IMR-90 (cell line): Measurements from ENCODE around the gene COL4A1. TPM values are rescaled to one million over a fixed set of nuclear protein-coding genes. Genes with fewer than 3 reads are reported as not detected.

Experiments used
- ATAC-seq: fragments of 200-7000 bp; cut with Tn5 transposase; 2 replicates; pipeline ENCODE4 v1.9.1; 2020; ENCODE audit warnings: low read depth, mild to moderate bottlenecking, moderate library complexity
- BruUV-seq: library from RNA; stranded (reverse); fragments of 400-500 nt; replicated peaks from 2 replicates; lab custom pipeline; 2021; lab: Mats Ljungman, UMichigan
- CTCF ChIA-PET: fragments of 300-600 bp; formaldehyde crosslinking; extraction: SDS; loops from one replicate; lab custom pipeline; 2021; ENCODE audit warnings: antibody characterized with exemption; lab: Yijun Ruan, JAX
- POLR2A ChIA-PET: fragments of 300-600 bp; sonication (Branson Sonifier 250); formaldehyde crosslinking; loops from one replicate; lab custom pipeline; 2022; ENCODE audit warnings: antibody characterized with exemption; ENCODE audit not compliant: unreplicated experiment; lab: Charles Lee
- DNase-seq: peaks from one replicate; pipeline ENCODE4 v3.0.0; 2013
- H2AFZ ChIP-seq: replicated peaks from 2 replicates; pipeline ENCODE3; 2013; ENCODE audit warnings: low read length, mild to moderate bottlenecking; ENCODE audit not compliant: poor library complexity
- H2AK5ac ChIP-seq: 2 replicates; pipeline ENCODE4 v1.6.1; 2013; ENCODE audit warnings: low read depth, low read length, inconsistent platforms
- H2AK9ac ChIP-seq: replicated peaks from 2 replicates; pipeline ENCODE3; 2013; ENCODE audit warnings: mild to moderate bottlenecking, low read depth, low read length, moderate library complexity; ENCODE audit not compliant: poor library complexity
- H2BK120ac ChIP-seq: 2 replicates; pipeline ENCODE4 v1.6.1; 2013; ENCODE audit warnings: low read depth, low read length, inconsistent platforms
- H2BK15ac ChIP-seq: 3 replicates; pipeline ENCODE4 v1.6.1; 2013; ENCODE audit warnings: low read depth, low read length, inconsistent platforms
- H2BK20ac ChIP-seq: 2 replicates; pipeline ENCODE4 v1.6.1; 2013; ENCODE audit warnings: low read depth, mild to moderate bottlenecking, inconsistent platforms, low read length, moderate library complexity
- H2BK5ac ChIP-seq: 2 replicates; pipeline ENCODE4 v1.6.1; 2013; ENCODE audit warnings: mild to moderate bottlenecking, low read depth, low read length, inconsistent platforms; ENCODE audit not compliant: poor library complexity, severe bottlenecking
- H3K14ac ChIP-seq: replicated peaks from 2 replicates; pipeline ENCODE4 v1.6.1; 2013; ENCODE audit warnings: low read depth, low read length, inconsistent platforms
- H3K18ac ChIP-seq: 2 replicates; pipeline ENCODE4 v1.6.1; 2013; ENCODE audit warnings: low read depth, low read length, control low read depth
- H3K23ac ChIP-seq: 2 replicates; pipeline ENCODE4 v1.6.1; 2013; ENCODE audit warnings: low read depth, low read length, inconsistent platforms
- H3K27ac ChIP-seq: 2 replicates; pipeline ENCODE4 v1.5.1; 2013; ENCODE audit warnings: mild to moderate bottlenecking, control low read depth, low read length; ENCODE audit not compliant: insufficient read depth
- H3K27me3 ChIP-seq: 2 replicates; pipeline ENCODE4 v1.6.1; 2013; ENCODE audit warnings: low read length; ENCODE audit not compliant: control insufficient read depth, insufficient read depth
- H3K36me3 ChIP-seq: 2 replicates; pipeline ENCODE4 v1.6.1; 2013; ENCODE audit warnings: low read length, mixed read lengths; ENCODE audit not compliant: control insufficient read depth, insufficient read depth
- H3K4ac ChIP-seq: 2 replicates; pipeline ENCODE4 v1.6.1; 2013; ENCODE audit warnings: low read depth, low read length, inconsistent platforms
- H3K4me1 ChIP-seq: 2 replicates; pipeline ENCODE4 v1.6.1; 2013; ENCODE audit warnings: low read length, mixed read lengths; ENCODE audit not compliant: control insufficient read depth, insufficient read depth
- H3K4me2 ChIP-seq: 2 replicates; pipeline ENCODE4 v1.6.1; 2013; ENCODE audit warnings: low read depth, mild to moderate bottlenecking, control low read depth, low read length, moderate library complexity
- H3K4me3 ChIP-seq: 2 replicates; pipeline ENCODE4 v1.5.1; 2013; ENCODE audit warnings: low read depth, mild to moderate bottlenecking, control low read depth, low read length, moderate library complexity; ENCODE audit not compliant: insufficient read depth
- H3K56ac ChIP-seq: 2 replicates; pipeline ENCODE4 v1.6.1; 2013; ENCODE audit warnings: low read length, inconsistent platforms; ENCODE audit not compliant: insufficient read depth; ENCODE audit errors: extremely low read depth
- H3K79me1 ChIP-seq, 2 experiments: 2 replicates each; pipeline ENCODE4 v1.6.1; 2013; ENCODE audit warnings: low read length in 2 of 2, inconsistent platforms in 1 of 2, low read depth in 1 of 2
- H3K9ac ChIP-seq: 2 replicates; pipeline ENCODE4 v1.6.1; 2013; ENCODE audit warnings: low read depth, low read length, control low read depth
- H3K9me1 ChIP-seq: 2 replicates; pipeline ENCODE4 v1.6.1; 2013; ENCODE audit warnings: low read length, inconsistent platforms; ENCODE audit not compliant: insufficient read depth
- H3K9me3 ChIP-seq: 2 replicates; pipeline ENCODE4 v1.6.1; 2013; ENCODE audit warnings: low read length; ENCODE audit not compliant: control insufficient read depth, insufficient read depth
- H4K20me1 ChIP-seq: 2 replicates; pipeline ENCODE4 v1.6.1; 2013; ENCODE audit warnings: low read length, inconsistent platforms; ENCODE audit not compliant: insufficient read depth
- H4K5ac ChIP-seq: 2 replicates; pipeline ENCODE4 v1.6.1; 2013; ENCODE audit warnings: mild to moderate bottlenecking, low read depth, low read length, control low read depth
- H4K8ac ChIP-seq, 2 experiments: 2 replicates each; pipeline ENCODE4 v1.6.1; 2013; ENCODE audit warnings: low read depth in 2 of 2, low read length in 2 of 2, control low read depth in 1 of 2, inconsistent platforms in 1 of 2
- H4K91ac ChIP-seq: 2 replicates; pipeline ENCODE4 v1.6.1; 2013; ENCODE audit warnings: low read depth, low read length, inconsistent platforms; ENCODE audit not compliant: insufficient read depth
- CEBPB ChIP-seq: IDR thresholded peaks from 2 replicates; pipeline ENCODE4 v1.6.1; 2012; ENCODE audit warnings: low read depth, low read length, improper control_type of control experiment
- FOS ChIP-seq: fragments of 150-350 bp; IDR thresholded peaks from 2 replicates; pipeline ENCODE4 v1.6.1; 2016; ENCODE audit warnings: low read depth, low read length
- MXI1 ChIP-seq: IDR thresholded peaks from 2 replicates; pipeline ENCODE4 v1.6.1; 2012; ENCODE audit warnings: low read depth, mild to moderate bottlenecking, low read length, moderate library complexity, borderline replicate concordance
- NFE2L2 ChIP-seq: fragments of 150-350 bp; IDR thresholded peaks from 2 replicates; pipeline ENCODE4 v1.6.1; 2016; ENCODE audit warnings: low read depth, mild to moderate bottlenecking, low read length
- POLR2A ChIP-seq: IDR thresholded peaks from 2 replicates; pipeline ENCODE4 v1.6.1; 2012; ENCODE audit warnings: mild to moderate bottlenecking, low read depth, low read length
- RAD21 ChIP-seq: IDR thresholded peaks from 2 replicates; pipeline ENCODE4 v1.6.1; 2012; ENCODE audit warnings: low read length, improper control_type of control experiment
- RCOR1 ChIP-seq: IDR thresholded peaks from 2 replicates; pipeline ENCODE4 v1.6.1; 2012; ENCODE audit warnings: mild to moderate bottlenecking, low read length, improper control_type of control experiment; ENCODE audit not compliant: insufficient replicate concordance
- RFX5 ChIP-seq: IDR thresholded peaks from 2 replicates; pipeline ENCODE4 v1.8.0; 2012; ENCODE audit warnings: low read depth, mild to moderate bottlenecking, low read length, moderate library complexity
- SMC3 ChIP-seq: fragments of 150-350 bp; IDR thresholded peaks from 2 replicates; pipeline ENCODE4 v1.6.1; 2016; ENCODE audit warnings: low read depth, mild to moderate bottlenecking, antibody characterized with exemption, low read length, moderate library complexity
- WGBS, 2 experiments: methylation state at CpG; one replicate each; pipeline versions ENCODE4 v1.1.5 to v1.1.7; 2013; ENCODE audit warnings: missing lambda C conversion rate in 2 of 2; ENCODE audit not compliant: insufficient read length in 1 of 2; ENCODE audit errors: extremely low coverage in 2 of 2; 5-methylcytosine and 5-hydroxymethylcytosine counted together
- dilution Hi-C: fragments of 300-500 bp; cut with HindIII; formaldehyde crosslinking; loops from one replicate; pipeline ENCODE4 v1.14.3; 2018; ENCODE audit warnings: low sequenced_read_pairs; ENCODE audit not compliant: unreplicated experiment
- in situ Hi-C: fragments of 300-500 bp; cut with MboI; formaldehyde crosslinking; loops from 3 replicates; pipeline ENCODE4 v1.14.3; 2019; ENCODE audit warnings: low sequenced_read_pairs, inconsistent platforms, mixed read lengths
- intact Hi-C: fragments of 100-400 bp; cut with micrococcal nuclease; formaldehyde crosslinking; loops from 2 replicates; pipeline ENCODE4 v1.10.0; 2022
- polyA plus RNA-seq, 3 experiments: library from polyadenylated mRNA; depleted of rRNA; stranded (reverse); fragments of >200 nt; gene quantifications; 2 replicates each; pipeline ENCODE4 v1.2.3, GENCODE V29; 2012; ENCODE audit warnings: low replicate concordance in 1 of 3
- total RNA-seq: library from RNA; depleted of rRNA; stranded (reverse); fragments of >200 nt; gene quantifications from 2 replicates; pipeline ENCODE4 v1.2.3, GENCODE V29; 2012

Gene COL4A1
- total and polyA plus RNA-seq, 2 of the 4 experiments (the other 2 are of a cell fraction): 230 to 337 TPM

- no peak for TF ChIP-seq RCOR1
- no peak for TF ChIP-seq NFE2L2
These were observed 44.3 kb downstream of the COL4A1 start (continued) for GRCh38 chr13:110262508-110263291.

GRCh38 chr13:110262082-110262436 lies 44.9 kb downstream of the COL4A1 start:
- H3K9ac ChIP-seq: no peak overlapping the region
- no peak overlapping the region for H2AFZ ChIP-seq
- no peak overlapping the region for H3K18ac ChIP-seq
- BruUV-seq: no TSS peak
- peak overlapping the region; percentile 50 for H3K4me2 ChIP-seq
- H2BK20ac ChIP-seq: no peak overlapping the region
- intact Hi-C loops (no loop called here), in situ Hi-C loops (no loop called here), dilution Hi-C loops (no loop called here)
- H4K8ac ChIP-seq: no peak overlapping the region
- peaks cover 74% of the 10 kb centered on the region for H4K20me1 ChIP-seq
- no peak overlapping the region for H2BK15ac ChIP-seq
- no peaks in the 10 kb centered on the region for H3K27me3 ChIP-seq
- H3K9me1 ChIP-seq: peaks cover 57% of the 10 kb centered on the region
- H3K4me3 ChIP-seq: no peak overlapping the region
- peaks cover 44% of the 10 kb centered on the region for H3K4me1 ChIP-seq
- peaks cover 22% of the 10 kb centered on the region for H3K36me3 ChIP-seq
- H2AK9ac ChIP-seq: no peak overlapping the region
- ChIA-PET CTCF (interaction anchor here (0.6 kb wide), 1 partner anchor 148 kb away, joined by 3 read pairs; no protein-coding TSS in a partner anchor), POLR2A (no interaction called here)
- no peak for TF ChIP-seq RCOR1
- TF ChIP-seq POLR2A: no peak
- no peak for TF ChIP-seq MXI1
- TF ChIP-seq SMC3: no peak
- no peak for TF ChIP-seq FOS
- TF ChIP-seq RAD21: no peak
- TF ChIP-seq CEBPB: no peak
- no peak for TF ChIP-seq RFX5
- ATAC-seq (no peak), DNase-seq (no peak)
- no peak overlapping the region for H2AK5ac ChIP-seq
- no peak overlapping the region for H3K23ac ChIP-seq
- H2BK5ac ChIP-seq: peak overlapping the region; percentile 37
- H4K5ac ChIP-seq: no peak overlapping the region
- H3K79me1 ChIP-seq: peaks cover 34 to 88% of the 10 kb centered on the region in 2 experiments
- no peak overlapping the region for H2BK120ac ChIP-seq
- H3K14ac ChIP-seq: no peak overlapping the region
- 60% methylated on average over 2 of the region's 11 CpGs; no CpG with 5 or more reads in 1 of the 2 experiments for WGBS, 2 experiments
- no peak overlapping the region for H3K27ac ChIP-seq
- H3K4ac ChIP-seq: no peak overlapping the region
- no peak overlapping the region for H4K91ac ChIP-seq
- H3K9me3 ChIP-seq: no peaks in the 10 kb centered on the region
- H3K56ac ChIP-seq: no peak overlapping the region
